ENCODE measurements around the gene SLK.

GRCh38 chr10:103929381-103929921, 37.5 kb upstream of the SLK start:
- TF ChIP-seq ZNF274 (IDR thresholded peaks at IDR 0.05; ENCODE audit: low read depth, low read length) (no peak), YY1 (IDR thresholded peaks at IDR 0.05; ENCODE audit: insufficient read depth, insufficient read length) (no peak)
